HepG2 (cell line): Measurements from ENCODE around the gene RABL6. TPM values are rescaled to one million over a fixed set of nuclear protein-coding genes. Genes with fewer than 3 reads are reported as not detected.

ENCODE experiments used
- AGO2 ChIP-seq: fragments of 200-400 bp; formaldehyde crosslinking; optimal IDR thresholded peaks from 2 replicates; pipeline ENCODE3; 2017; ENCODE audit warnings: mild to moderate bottlenecking, low read depth, low read length, moderate library complexity
- ARNTL ChIP-seq: sonication (generic); formaldehyde crosslinking; IDR thresholded peaks from 2 replicates; pipeline ENCODE4 v1.4.0; 2020; ENCODE audit warnings: mild to moderate bottlenecking, missing genetic modification reagents
- DNMT3B ChIP-seq: conservative IDR thresholded peaks from 2 replicates; pipeline ENCODE4 v1.6.1; 2016; ENCODE audit warnings: missing biosample characterization, control low read depth
- HNF4A ChIP-seq: sonication (generic); formaldehyde crosslinking; IDR thresholded peaks from 2 replicates; pipeline ENCODE4 v1.4.0; 2020; ENCODE audit warnings: missing genetic modification reagents
- IKZF5 ChIP-seq: IDR thresholded peaks from 2 replicates; pipeline ENCODE4 v1.6.1; 2018; ENCODE audit warnings: missing genetic modification reagents, mild to moderate bottlenecking, missing compliant biosample characterization
- RBFOX2 ChIP-seq: fragments of 200-400 bp; formaldehyde crosslinking; IDR thresholded peaks from 2 replicates; pipeline ENCODE4 v1.6.1; 2017; ENCODE audit warnings: low read depth, mild to moderate bottlenecking, low read length
- RBM22 ChIP-seq: fragments of 200-400 bp; formaldehyde crosslinking; optimal IDR thresholded peaks from 2 replicates; pipeline ENCODE3; 2017; ENCODE audit warnings: mild to moderate bottlenecking, low read length, moderate library complexity
- RFXAP ChIP-seq: sonication (generic); formaldehyde crosslinking; IDR thresholded peaks from 2 replicates; pipeline ENCODE4 v1.4.0; 2020; ENCODE audit warnings: missing genetic modification reagents, borderline replicate concordance
- ZNF446 ChIP-seq: sonication (generic); formaldehyde crosslinking; IDR thresholded peaks from 2 replicates; pipeline ENCODE4 v1.5.0; 2020; ENCODE audit warnings: mild to moderate bottlenecking, missing genetic modification reagents
- ZNF563 ChIP-seq: sonication (generic); formaldehyde crosslinking; IDR thresholded peaks from 2 replicates; pipeline ENCODE4 v1.8.0; 2022; ENCODE audit warnings: mild to moderate bottlenecking, moderate library complexity, missing genetic modification reagents
- polyA plus RNA-seq, 8 experiments: library from polyadenylated mRNA; depleted of rRNA in 3 of 8; stranded (reverse) in 7 of 8; unstranded in 1 of 8; fragments of >200 nt; fragmentation: Illumina TruSeq in 4 of 8; extraction: Trizol in 4 of 8; gene quantifications; 2 replicates each; pipeline versions ENCODE4 v1.2.1 to v1.2.3, GENCODE V29; 2011 to 2016; ENCODE audit warnings: low read depth in 4 of 8, missing spikeins in 1 of 8, mixed read lengths in 1 of 8; ENCODE audit not compliant: insufficient read depth in 1 of 8
- total RNA-seq, 5 experiments: library from RNA; depleted of rRNA; stranded (reverse); fragments of >200 nt; fragmentation: Illumina TruSeq; extraction: Trizol; gene quantifications; 2 replicates each; pipeline ENCODE4 v1.2.3, GENCODE V29; 2016; ENCODE audit warnings: low read depth in 1 of 5
- TF ChIP-seq, protein P1 (sequence below): sonication (generic); formaldehyde crosslinking; IDR thresholded peaks from 2 replicates; pipeline ENCODE4 v1.5.0; 2020; ENCODE audit warnings: mild to moderate bottlenecking, missing genetic modification reagents
- TF ChIP-seq, protein P2 (sequence below): sonication (generic); formaldehyde crosslinking; IDR thresholded peaks from 2 replicates; pipeline ENCODE4 v1.8.1; 2022; ENCODE audit warnings: low read depth, mild to moderate bottlenecking, missing genetic modification reagents
- TF ChIP-seq, protein P3 (sequence below): sonication (generic); formaldehyde crosslinking; conservative IDR thresholded peaks from 2 replicates; pipeline ENCODE4 v1.8.1; 2023; ENCODE audit warnings: missing genetic modification reagents

The RABL6 gene
- total and polyA plus RNA-seq, 2 of the 13 experiments (the other 11 are each of a cell fraction or from before 2014, with no cell fraction given) = 81.5 to 125 TPM

GRCh38 chr9:136820971-136821825 lies 13.4 kb downstream of the RABL6 start (continued):
- TF ChIP-seq IKZF5 (CRISPR knock-in tag) = no peak
- TF ChIP-seq RBM22 = peak; percentile 36
- no peak for TF ChIP-seq DNMT3B (CRISPR knock-in tag)
- TF ChIP-seq ARNTL (CRISPR knock-in tag) = no peak
- TF ChIP-seq, protein P1, sequence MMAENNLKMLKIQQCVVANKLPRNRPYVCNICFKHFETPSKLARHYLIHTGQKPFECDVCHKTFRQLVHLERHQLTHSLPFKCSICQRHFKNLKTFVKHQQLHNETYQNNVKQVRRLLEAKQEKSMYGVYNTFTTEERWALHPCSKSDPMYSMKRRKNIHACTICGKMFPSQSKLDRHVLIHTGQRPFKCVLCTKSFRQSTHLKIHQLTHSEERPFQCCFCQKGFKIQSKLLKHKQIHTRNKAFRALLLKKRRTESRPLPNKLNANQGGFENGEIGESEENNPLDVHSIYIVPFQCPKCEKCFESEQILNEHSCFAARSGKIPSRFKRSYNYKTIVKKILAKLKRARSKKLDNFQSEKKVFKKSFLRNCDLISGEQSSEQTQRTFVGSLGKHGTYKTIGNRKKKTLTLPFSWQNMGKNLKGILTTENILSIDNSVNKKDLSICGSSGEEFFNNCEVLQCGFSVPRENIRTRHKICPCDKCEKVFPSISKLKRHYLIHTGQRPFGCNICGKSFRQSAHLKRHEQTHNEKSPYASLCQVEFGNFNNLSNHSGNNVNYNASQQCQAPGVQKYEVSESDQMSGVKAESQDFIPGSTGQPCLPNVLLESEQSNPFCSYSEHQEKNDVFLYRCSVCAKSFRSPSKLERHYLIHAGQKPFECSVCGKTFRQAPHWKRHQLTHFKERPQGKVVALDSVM (CRISPR knock-in tag) = no peak
- TF ChIP-seq, protein P2, sequence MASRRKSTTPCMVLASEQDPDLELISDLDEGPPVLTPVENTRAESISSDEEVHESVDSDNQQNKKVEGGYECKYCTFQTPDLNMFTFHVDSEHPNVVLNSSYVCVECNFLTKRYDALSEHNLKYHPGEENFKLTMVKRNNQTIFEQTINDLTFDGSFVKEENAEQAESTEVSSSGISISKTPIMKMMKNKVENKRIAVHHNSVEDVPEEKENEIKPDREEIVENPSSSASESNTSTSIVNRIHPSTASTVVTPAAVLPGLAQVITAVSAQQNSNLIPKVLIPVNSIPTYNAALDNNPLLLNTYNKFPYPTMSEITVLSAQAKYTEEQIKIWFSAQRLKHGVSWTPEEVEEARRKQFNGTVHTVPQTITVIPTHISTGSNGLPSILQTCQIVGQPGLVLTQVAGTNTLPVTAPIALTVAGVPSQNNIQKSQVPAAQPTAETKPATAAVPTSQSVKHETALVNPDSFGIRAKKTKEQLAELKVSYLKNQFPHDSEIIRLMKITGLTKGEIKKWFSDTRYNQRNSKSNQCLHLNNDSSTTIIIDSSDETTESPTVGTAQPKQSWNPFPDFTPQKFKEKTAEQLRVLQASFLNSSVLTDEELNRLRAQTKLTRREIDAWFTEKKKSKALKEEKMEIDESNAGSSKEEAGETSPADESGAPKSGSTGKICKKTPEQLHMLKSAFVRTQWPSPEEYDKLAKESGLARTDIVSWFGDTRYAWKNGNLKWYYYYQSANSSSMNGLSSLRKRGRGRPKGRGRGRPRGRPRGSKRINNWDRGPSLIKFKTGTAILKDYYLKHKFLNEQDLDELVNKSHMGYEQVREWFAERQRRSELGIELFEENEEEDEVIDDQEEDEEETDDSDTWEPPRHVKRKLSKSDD = 0 out of 2 replicates have a peak, but pooled peaks have one; percentile 27
- TF ChIP-seq, protein P3, sequence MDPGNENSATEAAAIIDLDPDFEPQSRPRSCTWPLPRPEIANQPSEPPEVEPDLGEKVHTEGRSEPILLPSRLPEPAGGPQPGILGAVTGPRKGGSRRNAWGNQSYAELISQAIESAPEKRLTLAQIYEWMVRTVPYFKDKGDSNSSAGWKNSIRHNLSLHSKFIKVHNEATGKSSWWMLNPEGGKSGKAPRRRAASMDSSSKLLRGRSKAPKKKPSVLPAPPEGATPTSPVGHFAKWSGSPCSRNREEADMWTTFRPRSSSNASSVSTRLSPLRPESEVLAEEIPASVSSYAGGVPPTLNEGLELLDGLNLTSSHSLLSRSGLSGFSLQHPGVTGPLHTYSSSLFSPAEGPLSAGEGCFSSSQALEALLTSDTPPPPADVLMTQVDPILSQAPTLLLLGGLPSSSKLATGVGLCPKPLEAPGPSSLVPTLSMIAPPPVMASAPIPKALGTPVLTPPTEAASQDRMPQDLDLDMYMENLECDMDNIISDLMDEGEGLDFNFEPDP (CRISPR knock-in tag) = no peak
- TF ChIP-seq ZNF446 (CRISPR knock-in tag) = no peak
- no peak for TF ChIP-seq HNF4A (CRISPR knock-in tag)
- TF ChIP-seq RBFOX2 = 0 out of 2 replicates have a peak, but pooled peaks have one; percentile 56
- no peak for TF ChIP-seq RFXAP (CRISPR knock-in tag)
- TF ChIP-seq AGO2 = peak; percentile 52
- no peak for TF ChIP-seq ZNF563 (CRISPR knock-in tag)
